IPS-NIHi7 (cell line): ENCODE data around the gene HBM.
"Not testable (repeated sequence)": the region's sequence is repeated elsewhere in the genome, so short reads cannot be mapped to it uniquely, and the experiment has no call there.

Source experiments
- DNase-seq: peaks from one replicate; pipeline ENCODE4 v3.0.0; 2012; ENCODE audit warnings: mixed read lengths; ENCODE audit errors: extremely low spot score

HBM gene

GRCh38 chr16:165539-166374 lies at the start of gene HBM:
HBM (plus strand) TSS chr16:165978; CDS start chr16:165998, 20 bp downstream.
- DNase-seq: peak; percentile 18

- no peak for DNase-seq
These were observed 49.8 kb upstream of the HBM start for GRCh38 chr16:116015-116414.

- DNase-seq: peak; percentile 88
These were observed 48.1 kb upstream of the HBM start for GRCh38 chr16:117379-118365.

GRCh38 chr16:118857-119256 lies 46.9 kb upstream of the HBM start:
- no peak for DNase-seq

- no peak for DNase-seq
These were observed 46.5 kb upstream of the HBM start for GRCh38 chr16:119295-119694.

- DNase-seq: no peak
These were observed 45.8 kb upstream of the HBM start for GRCh38 chr16:119835-120491.

GRCh38 chr16:120756-121155 lies 45.0 kb upstream of the HBM start:
- no peak for DNase-seq

GRCh38 chr16:122361-122760 lies 43.4 kb upstream of the HBM start:
- DNase-seq: no peak

- not testable (repeated sequence) for DNase-seq
These were observed 42.0 kb upstream of the HBM start for GRCh38 chr16:123558-124350.

GRCh38 chr16:125011-125410 lies 40.8 kb upstream of the HBM start:
- DNase-seq: no peak

GRCh38 chr16:129075-129474 lies 36.7 kb upstream of the HBM start:
- no peak for DNase-seq

- DNase-seq: no peak
These were observed 35.1 kb upstream of the HBM start for GRCh38 chr16:130533-131173.

GRCh38 chr16:132120-132519 lies 33.7 kb upstream of the HBM start:
- no peak for DNase-seq

GRCh38 chr16:133716-134115 lies 32.1 kb upstream of the HBM start:
- DNase-seq: no peak

- peak; percentile 51 for DNase-seq
These were observed 27.7 kb upstream of the HBM start for GRCh38 chr16:138049-138417.

- no peak for DNase-seq
These were observed 25.5 kb upstream of the HBM start for GRCh38 chr16:140175-140857.

GRCh38 chr16:142405-142967 lies 23.3 kb upstream of the HBM start:
- DNase-seq: no peak

GRCh38 chr16:143047-143446 lies 22.7 kb upstream of the HBM start:
- DNase-seq: no peak

- DNase-seq: no peak
These were observed 22.3 kb upstream of the HBM start for GRCh38 chr16:143456-143855.

- DNase-seq: no peak
These were observed 21.0 kb upstream of the HBM start for GRCh38 chr16:144797-145252.
